Measurements from ENCODE around the gene VAPB.
A peak's percentile ranks its signal among the peaks of the same experiment; 100 is the strongest.

The VAPB gene

DNA sequence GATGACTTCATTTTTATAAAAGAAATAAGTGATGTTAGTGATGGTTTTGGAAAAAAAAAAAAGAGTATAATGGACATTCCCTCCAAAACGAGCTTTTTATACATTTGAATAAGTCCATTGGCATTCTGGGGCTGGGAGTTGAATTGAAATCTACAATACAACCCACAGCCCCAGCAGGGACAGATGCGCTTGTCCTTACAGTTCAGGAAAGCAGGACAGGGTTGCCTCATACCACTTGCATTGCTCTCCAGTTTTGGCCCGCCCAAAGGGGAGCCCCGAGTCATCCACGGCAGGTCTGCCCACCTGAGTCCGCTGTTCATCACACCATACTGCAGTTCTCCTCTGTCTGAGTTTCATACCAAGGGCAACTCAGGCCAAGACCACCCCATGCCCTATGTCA lies 46.2 kb downstream of the VAPB start:
- no peak for DNase-seq (ENCODE audit: low read depth, low spot score)

DNA sequence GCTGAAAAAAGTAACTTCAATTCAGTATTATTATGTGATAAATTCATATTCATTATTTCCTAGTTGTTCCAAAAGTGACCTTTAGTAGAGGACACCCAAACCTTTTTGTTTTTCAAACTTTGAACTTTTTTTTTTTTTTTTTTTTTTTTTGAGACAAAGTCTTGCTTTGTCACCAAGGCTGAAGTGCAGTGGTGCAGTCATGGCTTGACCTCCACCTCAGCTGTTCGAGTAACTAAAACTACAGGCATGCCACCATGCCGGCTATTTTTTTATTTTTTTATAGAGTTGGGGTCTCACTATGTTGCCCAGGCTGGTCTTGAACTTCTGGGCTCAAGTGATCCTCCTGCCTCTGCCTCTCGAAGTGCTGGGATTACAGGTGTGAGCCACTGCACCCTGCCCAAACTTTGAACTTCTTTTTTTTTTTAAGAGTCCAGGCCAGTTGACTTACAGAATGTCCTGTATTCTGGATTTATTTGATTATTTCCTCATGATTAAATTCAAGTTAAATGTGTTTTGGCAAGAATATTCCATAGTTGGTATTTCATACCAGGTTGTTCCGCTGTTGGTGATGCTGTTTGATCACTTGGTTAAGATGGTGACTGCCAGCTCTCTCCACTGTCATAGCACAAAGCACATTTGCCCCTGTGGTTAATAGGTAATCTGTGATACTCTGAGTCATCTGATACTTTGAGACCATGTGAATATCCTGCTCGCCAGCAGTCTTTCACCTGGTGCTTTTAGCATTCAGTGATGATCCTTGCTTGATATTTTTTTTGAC lies 48.0 kb downstream of the VAPB start:
- DNase-seq (ENCODE audit: low read depth, low spot score), result no peak

DNA sequence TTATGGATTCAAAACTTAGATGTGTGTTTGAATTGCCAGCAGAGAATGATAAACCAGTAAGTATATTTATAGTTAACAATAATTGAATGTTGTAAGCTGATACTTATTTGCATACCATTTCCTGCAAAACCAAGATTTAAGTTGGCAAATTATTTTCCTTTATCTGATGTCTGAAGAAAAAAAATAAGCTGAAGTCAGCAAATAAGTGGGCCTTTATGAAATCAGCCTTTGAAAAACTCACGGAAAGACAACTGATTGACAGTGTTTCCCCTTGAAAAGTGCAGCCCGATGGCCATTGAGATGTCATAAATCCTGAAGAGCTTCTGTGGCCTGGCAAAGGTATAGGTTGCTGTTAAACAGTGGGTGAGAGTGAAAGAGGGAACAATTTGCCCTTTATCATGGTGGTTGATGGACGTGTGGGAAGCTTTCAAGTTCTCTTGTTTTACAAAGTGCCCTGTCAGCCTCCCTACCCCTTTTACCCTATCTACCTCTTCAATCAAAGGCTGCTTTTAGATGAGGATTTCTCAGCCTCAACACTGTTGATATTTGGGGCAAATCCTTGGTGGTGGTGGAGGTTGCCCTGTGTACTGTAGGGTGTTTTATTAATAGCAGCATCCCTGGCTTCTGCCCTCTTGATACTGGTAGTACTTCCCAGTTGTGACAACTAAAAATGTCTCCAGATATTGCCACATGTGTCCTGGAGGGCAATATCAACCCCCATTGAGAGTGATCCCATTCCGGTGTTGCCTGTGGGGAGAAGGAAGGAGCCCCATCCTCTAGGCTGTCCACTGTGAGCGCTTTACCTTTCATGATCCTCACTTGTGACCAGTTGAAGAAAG lies 50.2 kb downstream of the VAPB start:
- DNase-seq (ENCODE audit: low read depth, low spot score), result no peak

DNA sequence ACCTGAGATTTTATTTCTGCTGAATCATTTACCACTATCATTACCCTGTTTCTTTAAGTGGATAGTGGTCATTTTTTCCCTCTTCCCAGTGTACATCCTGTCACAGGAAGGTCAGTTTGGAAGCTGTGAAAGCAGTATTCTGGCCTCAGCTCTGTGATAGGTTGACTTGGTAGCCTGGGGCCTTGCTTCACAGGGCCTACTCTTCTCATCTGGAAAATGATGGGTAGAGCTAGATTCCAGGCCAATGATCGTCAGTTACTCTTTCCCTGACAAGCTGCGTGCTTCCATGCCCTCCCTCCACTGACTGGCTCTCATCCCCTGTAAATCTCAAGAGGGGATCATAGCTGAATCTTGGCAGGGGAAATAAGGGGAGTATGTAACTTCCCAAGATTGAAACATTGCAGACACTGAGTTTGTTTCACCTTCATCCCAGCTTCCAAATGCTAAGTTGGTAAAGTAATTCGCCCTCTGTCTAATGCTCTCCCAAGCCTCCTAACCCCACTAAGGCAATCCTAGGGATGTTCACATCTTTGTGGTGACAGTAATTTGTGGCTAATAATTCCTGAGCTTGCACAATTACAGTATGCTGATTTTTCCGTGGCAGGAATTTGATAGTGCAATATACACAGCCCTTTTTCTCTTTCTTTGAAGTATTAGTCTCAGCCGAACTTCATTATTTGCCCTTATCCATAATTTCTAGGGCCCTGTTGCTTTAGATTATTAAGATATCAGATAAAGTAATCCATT lies 51.2 kb downstream of the VAPB start:
- no peak for DNase-seq (ENCODE audit: low read depth, low spot score)

DNA sequence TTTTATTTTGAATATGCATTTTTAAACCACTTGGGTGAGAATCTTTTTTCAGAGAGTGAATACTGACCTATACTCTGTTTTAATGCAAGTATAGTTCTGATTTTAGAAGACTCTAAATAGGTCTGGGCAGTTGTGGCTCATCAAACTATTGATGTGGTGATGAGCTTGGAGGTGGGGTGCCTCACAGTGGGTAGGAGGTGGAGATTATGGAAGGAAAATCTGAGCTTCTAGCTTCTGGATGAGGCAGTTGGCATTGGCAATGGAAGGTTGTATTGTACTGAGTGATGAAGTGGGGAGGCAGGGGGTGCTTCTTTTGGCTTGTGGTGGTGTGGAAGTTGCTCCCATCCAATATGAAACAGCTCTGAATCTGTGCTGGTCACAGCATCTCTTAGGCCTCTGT lies 52.7 kb downstream of the VAPB start:
- no peak for DNase-seq (ENCODE audit: low read depth, low spot score)

DNA sequence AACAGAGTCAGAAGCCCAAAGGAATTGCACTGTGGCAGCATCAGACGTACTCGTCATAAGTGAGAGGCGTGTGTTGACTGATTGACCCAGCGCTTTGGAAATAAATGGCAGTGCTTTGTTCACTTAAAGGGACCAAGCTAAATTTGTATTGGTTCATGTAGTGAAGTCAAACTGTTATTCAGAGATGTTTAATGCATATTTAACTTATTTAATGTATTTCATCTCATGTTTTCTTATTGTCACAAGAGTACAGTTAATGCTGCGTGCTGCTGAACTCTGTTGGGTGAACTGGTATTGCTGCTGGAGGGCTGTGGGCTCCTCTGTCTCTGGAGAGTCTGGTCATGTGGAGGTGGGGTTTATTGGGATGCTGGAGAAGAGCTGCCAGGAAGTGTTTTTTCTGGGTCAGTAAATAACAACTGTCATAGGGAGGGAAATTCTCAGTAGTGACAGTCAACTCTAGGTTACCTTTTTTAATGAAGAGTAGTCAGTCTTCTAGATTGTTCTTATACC lies 55.8 kb downstream of the VAPB start:
- no peak for DNase-seq (ENCODE audit: low read depth, low spot score)

DNA sequence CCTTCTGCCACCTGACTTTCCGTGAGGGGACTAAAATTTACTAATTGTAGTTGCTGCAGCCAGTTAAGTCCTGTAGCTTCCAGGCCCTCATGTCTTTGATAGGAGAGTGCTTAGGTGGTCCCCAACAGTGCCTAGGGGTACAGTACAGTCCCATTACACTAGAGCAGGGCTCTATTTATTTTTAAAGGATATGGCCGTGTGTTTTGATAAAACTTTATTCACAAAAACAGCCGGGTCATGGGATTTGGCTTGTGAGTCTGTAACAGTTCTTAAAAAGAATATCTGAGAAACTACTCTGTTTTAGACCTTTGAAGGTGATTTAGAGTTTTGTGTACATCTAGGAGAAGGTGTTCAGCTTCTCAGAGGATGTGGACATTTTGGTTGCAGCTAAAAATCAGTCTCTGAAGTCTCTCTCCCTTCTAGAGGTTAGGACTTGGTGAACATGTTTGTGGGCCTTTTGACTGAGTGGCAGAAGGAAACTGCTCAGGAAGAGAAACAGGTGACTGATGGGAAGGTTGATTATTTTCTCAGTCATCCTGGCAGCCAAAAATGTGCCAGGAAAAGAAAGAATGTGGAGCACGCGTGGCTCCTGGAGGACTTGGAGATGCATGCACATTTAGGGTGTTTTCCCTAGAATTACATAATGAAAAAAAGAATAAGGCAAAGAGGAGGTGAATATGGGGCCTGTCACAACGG lies 57.4 kb downstream of the VAPB start:
- no peak for DNase-seq (ENCODE audit: low read depth, low spot score)

DNA sequence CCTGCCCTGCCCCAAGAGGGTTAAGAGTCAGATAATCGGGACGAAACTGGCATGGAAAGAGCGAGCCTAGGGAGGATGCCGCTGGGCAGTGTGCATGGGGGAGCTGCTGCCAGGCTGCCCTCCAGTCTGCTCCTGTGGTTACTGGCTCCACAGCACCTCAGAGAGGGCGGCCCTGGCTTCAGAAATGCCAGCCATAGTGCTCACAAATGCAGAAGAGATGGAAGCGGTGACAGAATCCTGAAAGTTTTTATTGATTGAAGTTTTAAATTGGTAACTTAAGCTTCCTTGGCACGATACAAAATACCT lies 57.9 kb downstream of the VAPB start:
- no peak for DNase-seq (ENCODE audit: low read depth, low spot score)

DNA sequence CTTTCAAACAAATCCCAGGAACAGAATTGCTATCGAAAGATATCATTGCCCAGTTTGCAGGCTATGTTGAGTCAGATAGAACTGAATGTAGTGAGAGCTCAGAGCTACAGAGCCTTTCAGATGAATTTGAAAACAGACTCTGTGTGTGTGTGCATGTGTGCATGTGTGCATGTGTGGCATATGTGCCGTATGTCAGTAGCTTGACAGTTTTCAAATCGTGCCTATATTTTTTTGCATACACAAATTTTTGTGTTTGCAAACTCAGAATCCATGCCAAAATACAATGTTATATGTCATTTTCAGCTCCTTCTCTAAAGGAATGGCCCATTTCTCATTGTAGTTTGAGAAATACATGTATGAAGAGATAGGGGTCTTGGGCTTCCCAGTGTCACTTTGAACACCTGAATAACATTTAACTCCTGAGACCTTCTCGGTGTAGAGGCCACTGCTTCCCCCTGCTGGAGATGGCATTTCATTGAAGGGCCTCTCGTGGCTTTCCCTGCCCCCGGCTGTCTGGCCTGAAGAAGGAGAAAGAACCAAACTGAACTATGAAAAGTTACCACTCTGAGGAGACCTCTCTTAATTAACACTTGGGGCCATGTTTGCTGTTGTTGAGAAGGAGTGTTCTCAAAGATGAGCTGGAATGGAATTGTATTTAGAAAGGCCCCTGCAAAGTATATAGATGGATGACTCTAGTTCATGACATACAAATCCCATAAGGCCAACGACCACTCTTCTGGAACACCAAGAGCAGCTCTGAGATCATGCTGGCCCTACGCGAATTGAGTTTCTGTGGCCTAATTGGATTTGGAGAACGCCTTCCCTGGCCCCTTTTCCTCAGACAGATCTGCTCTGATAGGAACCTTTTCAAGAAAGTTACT lies 58.7 kb downstream of the VAPB start:
- DNase-seq (ENCODE audit: low read depth, low spot score), result peak; percentile 40

DNA sequence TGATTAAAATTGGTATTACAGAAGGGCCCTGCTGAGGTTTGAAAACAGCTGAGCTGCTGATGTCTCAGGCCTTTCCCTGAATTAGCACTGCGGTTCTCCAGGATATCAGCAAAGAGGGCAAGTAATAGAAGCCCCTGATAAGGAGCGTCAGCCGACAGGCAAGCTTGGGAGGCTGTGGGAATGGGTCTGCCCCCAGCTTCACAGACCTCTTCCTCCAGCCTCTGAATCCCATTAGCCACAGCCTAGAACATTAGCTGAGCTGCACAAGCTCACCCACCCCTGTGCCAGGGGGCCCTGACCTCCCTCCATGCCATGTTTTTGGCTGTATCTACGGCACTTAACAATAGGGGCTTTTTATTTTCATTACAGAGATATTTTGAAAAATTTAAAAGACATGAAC lies 59.9 kb downstream of the VAPB start:
- no peak for DNase-seq (ENCODE audit: low read depth, low spot score)

DNA sequence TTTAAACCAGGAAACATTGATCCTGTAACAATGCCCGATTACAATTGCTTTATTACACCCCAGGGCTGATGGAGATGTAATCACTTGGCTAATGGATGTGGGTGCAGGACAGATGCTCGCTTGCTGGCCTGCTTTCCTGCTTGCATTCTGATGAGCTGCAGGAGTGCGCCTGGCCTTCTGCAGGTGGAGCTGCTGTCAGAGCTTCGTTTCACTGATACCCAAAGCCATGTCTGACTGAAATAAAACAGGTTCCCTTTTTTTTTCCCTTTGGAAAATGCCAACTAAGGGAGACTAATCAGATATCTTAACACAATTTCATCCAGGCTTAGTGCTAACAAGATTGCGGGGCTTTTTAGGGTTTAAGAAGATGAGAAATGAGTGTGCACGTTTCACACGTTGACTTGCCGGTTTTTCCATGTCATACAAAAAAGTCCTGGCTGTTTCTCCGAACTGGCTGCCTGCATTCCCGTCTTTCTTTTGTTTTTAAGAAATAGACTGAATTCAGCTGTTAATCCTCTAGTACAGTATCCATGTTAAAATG lies 60.7 kb downstream of the VAPB start:
- no peak for DNase-seq (ENCODE audit: low read depth, low spot score)

DNA sequence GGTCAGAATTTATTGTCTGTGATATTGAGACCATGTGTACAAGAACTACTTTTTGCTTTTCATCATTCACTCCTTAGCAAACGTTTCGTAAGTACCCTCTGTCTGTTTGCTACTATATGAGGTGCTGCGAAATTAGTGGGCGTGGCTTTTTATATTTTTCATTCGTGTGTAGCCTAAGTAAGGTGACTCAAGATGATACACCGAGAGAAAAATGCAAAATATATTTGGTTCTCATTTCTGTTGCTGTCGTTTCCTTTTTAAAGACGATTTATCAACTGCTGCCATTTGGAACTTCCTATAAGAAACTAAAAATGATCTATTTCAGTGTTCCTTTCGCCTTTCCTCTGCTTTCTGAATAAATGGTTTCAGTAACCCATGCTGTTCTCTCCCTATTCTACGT lies 61.2 kb downstream of the VAPB start:
- DNase-seq (ENCODE audit: low read depth, low spot score), result no peak

DNA sequence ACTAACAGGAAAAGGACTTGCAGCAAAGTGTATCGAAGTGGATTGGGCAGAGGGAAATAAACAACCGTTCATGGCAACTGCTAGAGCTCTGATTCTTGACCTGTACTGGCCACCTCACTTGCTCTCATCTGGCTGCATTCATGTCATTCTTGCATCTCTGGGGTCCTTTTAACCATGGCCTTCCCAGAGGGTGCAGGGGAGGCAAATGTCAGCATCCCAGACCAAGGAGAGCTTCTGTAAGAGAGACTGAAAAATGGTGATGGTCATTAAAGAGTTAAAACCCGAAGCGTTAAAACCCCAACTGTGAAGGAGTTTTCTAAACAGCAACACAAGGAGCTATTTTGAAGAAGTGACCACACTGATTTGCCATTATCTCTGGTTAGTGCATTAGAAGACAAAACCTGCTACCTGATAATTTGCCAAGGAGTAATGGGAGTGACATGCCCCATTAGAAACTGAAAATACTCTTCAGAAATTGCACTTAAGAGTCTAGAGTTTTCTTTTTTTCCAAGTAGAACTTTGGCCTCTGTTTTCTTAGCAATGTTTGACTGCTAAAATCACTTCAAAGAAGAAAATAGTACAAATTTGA lies 63.7 kb downstream of the VAPB start:
- no peak for DNase-seq (ENCODE audit: low read depth, low spot score)

DNA sequence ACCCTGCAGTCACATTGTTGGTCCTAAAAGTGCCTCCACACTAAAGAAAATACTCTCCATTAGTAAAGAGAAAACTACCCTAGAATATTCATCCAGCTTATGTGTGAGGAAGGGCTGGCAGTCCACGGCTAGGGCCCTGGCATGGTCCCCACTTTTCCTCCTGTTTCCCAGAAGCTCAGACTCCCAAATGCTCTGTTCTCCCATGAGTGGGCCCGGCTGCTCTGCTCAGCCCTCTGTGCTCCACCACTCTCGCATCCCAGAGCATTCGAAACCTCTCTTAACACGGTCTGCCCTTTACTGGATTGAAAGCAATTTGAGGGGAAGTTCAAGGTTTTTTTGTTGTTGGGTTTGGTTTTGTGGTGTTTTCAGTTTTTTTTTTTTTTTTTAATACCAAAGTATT lies 64.4 kb downstream of the VAPB start:
- DNase-seq (ENCODE audit: low read depth, low spot score), result no peak

DNA sequence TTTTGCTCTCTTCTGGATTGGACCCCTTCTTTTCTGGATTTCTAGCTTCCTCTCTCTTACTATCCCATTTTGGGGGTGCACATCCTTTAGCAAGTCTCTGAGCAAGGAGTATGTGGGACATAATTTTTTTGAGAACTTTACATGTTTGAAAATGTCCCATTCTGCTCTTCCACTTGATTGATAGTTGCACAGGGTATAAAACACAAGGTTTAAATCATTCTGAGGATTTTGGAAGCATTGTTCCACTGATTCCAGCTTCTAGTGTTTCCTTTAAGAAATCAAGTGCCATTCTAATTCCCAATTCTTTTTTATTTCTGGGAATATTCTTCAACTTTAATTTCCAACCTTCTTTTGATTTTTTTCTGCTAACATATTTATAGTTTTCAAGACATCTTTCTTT lies 65.4 kb downstream of the VAPB start:
- DNase-seq (ENCODE audit: low read depth, low spot score), result no peak

DNA sequence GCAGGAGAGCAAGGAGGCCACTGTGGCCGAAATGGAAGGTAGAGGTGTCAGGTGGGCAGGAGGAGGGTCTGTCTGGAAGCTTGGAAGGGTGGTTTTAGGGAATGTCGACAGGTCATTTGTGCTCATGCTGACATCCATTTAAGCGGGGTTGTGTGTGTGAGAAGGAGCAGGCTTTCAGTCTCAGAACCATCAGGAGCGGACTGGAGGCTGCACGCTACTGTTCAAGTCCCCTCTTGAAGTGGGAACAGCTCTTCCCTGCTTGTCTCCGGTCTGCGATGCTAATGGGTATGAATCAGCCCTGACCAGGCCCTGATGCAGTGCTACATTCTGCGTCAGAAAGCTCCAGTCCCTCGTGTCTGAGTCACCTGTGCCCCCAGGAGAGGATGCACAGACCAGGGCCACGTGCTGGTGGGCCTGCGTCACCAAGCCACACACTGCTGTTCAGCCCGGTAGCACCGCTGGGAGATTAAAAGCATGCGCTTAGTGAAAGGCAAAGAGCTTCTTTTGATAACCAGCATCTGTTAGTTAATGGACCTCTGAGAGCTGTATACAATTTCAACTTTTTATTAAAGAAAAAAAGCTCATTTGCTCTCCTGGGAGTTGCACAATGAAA lies 68.2 kb downstream of the VAPB start:
- no peak for DNase-seq (ENCODE audit: low read depth, low spot score)

DNA sequence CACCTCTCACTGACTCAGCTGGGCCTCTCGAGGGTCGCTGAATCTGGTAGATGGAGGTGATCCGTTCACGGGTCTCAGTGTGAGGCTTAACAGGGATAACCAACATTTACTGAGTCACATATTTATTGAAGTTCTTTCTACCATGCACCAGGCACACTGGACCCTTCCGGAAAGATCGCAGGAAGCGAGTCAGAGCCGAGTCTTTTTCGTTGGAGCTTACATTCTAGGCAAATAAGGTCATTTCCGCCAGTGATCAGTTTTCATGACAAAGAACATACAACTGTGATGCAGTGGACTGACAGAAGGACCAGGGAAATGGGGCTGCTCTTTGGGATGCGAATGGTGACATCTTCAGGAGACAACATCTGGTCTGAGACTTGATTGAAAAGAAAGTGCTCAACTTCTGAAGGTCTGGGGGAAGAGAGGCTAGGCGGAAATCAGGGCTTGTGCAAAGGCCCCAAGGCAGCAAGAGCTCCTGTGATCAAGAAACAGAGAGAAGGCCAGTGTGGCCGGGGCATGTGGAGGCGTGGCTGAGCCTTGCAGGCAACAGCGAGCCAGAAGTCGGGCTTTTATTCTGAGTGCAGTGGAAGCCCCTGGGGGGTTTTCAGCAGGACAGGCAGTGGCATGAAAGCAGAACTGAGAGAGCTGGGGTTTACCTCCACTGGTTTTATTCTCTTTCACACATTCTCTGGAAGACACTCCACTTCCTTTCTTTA lies 69.5 kb downstream of the VAPB start:
- DNase-seq (ENCODE audit: low read depth, low spot score), result no peak

DNA sequence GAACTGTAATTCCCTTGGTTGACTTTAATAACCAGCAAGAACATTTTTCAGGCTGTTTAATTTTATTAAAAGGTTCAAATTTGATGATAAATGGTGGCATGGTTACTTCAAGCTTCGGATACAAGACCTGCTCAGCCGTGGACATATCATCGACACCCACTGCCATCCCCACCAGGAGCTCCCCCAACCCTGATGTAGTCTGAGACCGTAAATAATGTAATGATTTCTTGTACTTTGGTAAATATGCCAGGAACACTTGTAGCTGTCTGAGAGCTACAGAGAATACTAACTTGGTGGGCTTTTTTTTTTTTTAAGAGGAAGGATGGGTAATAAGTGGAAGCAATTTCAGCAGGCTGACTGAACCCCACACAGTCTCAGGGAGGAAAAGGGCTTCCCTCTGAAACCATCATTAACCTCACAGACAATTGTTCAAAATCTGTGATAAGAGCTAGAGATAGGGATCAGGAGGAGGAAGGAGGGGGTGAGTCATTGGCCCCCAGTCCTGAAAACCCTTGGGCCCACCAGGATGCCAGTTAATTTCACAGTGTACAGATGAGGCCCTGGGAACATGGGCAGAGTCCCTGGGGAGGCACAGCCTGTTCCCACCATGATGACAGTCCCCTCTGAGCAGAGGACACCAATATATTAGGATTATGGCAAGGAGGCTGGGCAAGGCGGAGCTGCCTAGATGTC lies 70.2 kb downstream of the VAPB start:
- DNase-seq (ENCODE audit: low read depth, low spot score), result no peak

Measured in iPS DF 19.7 (cell line).